Neural cell (in vitro differentiated cells): ENCODE data around the gene DNAH6. TPM values are rescaled to one million over a fixed set of nuclear protein-coding genes. Genes with fewer than 3 reads are reported as not detected.

Experiments
- H2AFZ ChIP-seq: fragments of 200-600, 300-800 bp; sonication (generic), shearing (Covaris generic); 2 replicates; pipeline ENCODE4 v1.6.0; 2014; ENCODE audit warnings: low read depth, mild to moderate bottlenecking, antibody characterized with exemption, low read length, moderate library complexity
- H3F3A ChIP-seq: fragments of 200-600 bp; shearing (Covaris generic); 2 replicates; pipeline ENCODE4 v1.6.1; 2016; ENCODE audit warnings: mild to moderate bottlenecking, moderate library complexity, mixed read lengths, antibody characterized with exemption, low read length; ENCODE audit not compliant: insufficient read depth, poor library complexity, severe bottlenecking
- H3K27ac ChIP-seq: fragments of 200-600, 300-800 bp; sonication (generic), shearing (Covaris generic); 2 replicates; pipeline ENCODE4 v1.5.1; 2014; ENCODE audit warnings: mild to moderate bottlenecking, low read length, moderate library complexity
- H3K27me3 ChIP-seq: fragments of 300-800, 200-600 bp; sonication (generic), shearing (Covaris generic); 2 replicates; pipeline ENCODE4 v1.6.0; 2014; ENCODE audit warnings: mild to moderate bottlenecking, low read depth, low read length, moderate library complexity; ENCODE audit not compliant: insufficient read depth
- H3K36me3 ChIP-seq: fragments of 300-800, 200-600 bp; sonication (generic), shearing (Covaris generic); 2 replicates; pipeline ENCODE4 v1.5.1; 2014; ENCODE audit warnings: mild to moderate bottlenecking, antibody characterized with exemption, low read length, moderate library complexity; ENCODE audit not compliant: insufficient read depth
- H3K4me2 ChIP-seq: fragments of 300-800, 200-600 bp; sonication (generic), shearing (Covaris generic); 2 replicates; pipeline ENCODE4 v1.6.0; 2014; ENCODE audit warnings: mild to moderate bottlenecking, low read length
- H3K4me3 ChIP-seq: fragments of 300-800, 200-600 bp; sonication (generic), shearing (Covaris generic); 2 replicates; pipeline ENCODE4 v1.5.1; 2014; ENCODE audit warnings: mild to moderate bottlenecking, low read length, moderate library complexity
- H3K79me2 ChIP-seq: fragments of 200-600 bp; shearing (Covaris generic); replicated peaks from 2 replicates; pipeline ENCODE4 v1.6.0; 2014; ENCODE audit warnings: mild to moderate bottlenecking, low read length, moderate library complexity; ENCODE audit not compliant: insufficient read depth
- H3K9ac ChIP-seq: fragments of 300-800, 200-600 bp; sonication (generic), shearing (Covaris generic); 2 replicates; pipeline ENCODE4 v1.6.1; 2016; ENCODE audit warnings: mild to moderate bottlenecking, low read length, mixed read lengths
- H3K9me2 ChIP-seq: fragments of 200-600 bp; shearing (Covaris generic); 2 replicates; pipeline ENCODE4 v1.6.1; 2016; ENCODE audit warnings: mild to moderate bottlenecking, low read length, mixed read lengths; ENCODE audit not compliant: insufficient read depth
- H3K9me3 ChIP-seq: fragments of 200-600, 300-800 bp; sonication (generic), shearing (Covaris generic); 2 replicates; pipeline ENCODE4 v1.6.1; 2016; ENCODE audit warnings: mild to moderate bottlenecking, mixed run types, low read length, moderate library complexity, mixed read lengths
- H4K20me1 ChIP-seq: fragments of 200-600 bp; shearing (Covaris generic); 2 replicates; pipeline ENCODE4 v1.6.1; 2016; ENCODE audit warnings: mild to moderate bottlenecking, mixed run types; ENCODE audit not compliant: insufficient read depth
- CTCF ChIP-seq: fragments of 450-650 bp; IDR thresholded peaks from 2 replicates; pipeline ENCODE4 v1.5.1; 2014; ENCODE audit warnings: antibody characterized with exemption, mild to moderate bottlenecking, moderate library complexity; ENCODE audit not compliant: poor library complexity, severe bottlenecking
- EP300 ChIP-seq: fragments of 450-650 bp; conservative IDR thresholded peaks from 2 replicates; pipeline ENCODE4 v1.6.1; 2014; ENCODE audit warnings: antibody characterized with exemption, mild to moderate bottlenecking, moderate library complexity; ENCODE audit not compliant: poor library complexity, severe bottlenecking
- EZH2 ChIP-seq: fragments of 200-600, 300-800 bp; shearing (Covaris generic), sonication (generic); IDR thresholded peaks from 2 replicates; pipeline ENCODE4 v1.6.1; 2014; ENCODE audit warnings: antibody characterized with exemption, low read length, borderline replicate concordance, mild to moderate bottlenecking; ENCODE audit not compliant: insufficient read depth, poor library complexity, severe bottlenecking
- MXI1 ChIP-seq: fragments of 450-650 bp; conservative IDR thresholded peaks from 2 replicates; pipeline ENCODE4 v1.6.1; 2014; ENCODE audit warnings: antibody characterized with exemption, mild to moderate bottlenecking; ENCODE audit not compliant: poor library complexity, severe bottlenecking
- POLR2AphosphoS5 ChIP-seq: IDR thresholded peaks from 2 replicates; pipeline ENCODE4 v1.6.1; 2012
- RAD21 ChIP-seq: fragments of 450-650 bp; conservative IDR thresholded peaks from 2 replicates; pipeline ENCODE4 v1.6.1; 2014; ENCODE audit warnings: antibody characterized with exemption, mild to moderate bottlenecking, moderate library complexity
- REST ChIP-seq: IDR thresholded peaks from 2 replicates; pipeline ENCODE4 v1.6.1; 2012; ENCODE audit warnings: borderline replicate concordance
- SMC3 ChIP-seq: fragments of 450-650 bp; conservative IDR thresholded peaks from 2 replicates; pipeline ENCODE4 v1.6.1; 2014; ENCODE audit warnings: antibody characterized with exemption, mild to moderate bottlenecking, moderate library complexity; ENCODE audit not compliant: poor library complexity
- TAF1 ChIP-seq: IDR thresholded peaks from 2 replicates; pipeline ENCODE4 v1.6.1; 2012; ENCODE audit warnings: low read depth
- polyA plus RNA-seq: library from polyadenylated mRNA; depleted of rRNA; stranded (reverse); fragments of >200 nt; gene quantifications from 2 replicates; pipeline ENCODE4 v1.2.3, GENCODE V29; 2014

The DNAH6 gene
- polyA plus RNA-seq, 1 donor from 2014 or later = 2.1 TPM

- Histone ChIP-seq H3K9me3 (no peaks in the 10 kb centered on the region), H4K20me1 (no peaks in the 10 kb centered on the region), H3K4me3 (no peak overlapping the region)
These were observed 345.2 kb downstream of the DNAH6 start for GRCh38 chr2:84861539-84861938.

GRCh38 chr2:84862006-84862405, 345.7 kb downstream of the DNAH6 start:
- Histone ChIP-seq H3K9me2 (no peaks in the 10 kb centered on the region), H3K36me3 (no peaks in the 10 kb centered on the region), H2AFZ (no peak overlapping the region), H3F3A (no peaks in the 10 kb centered on the region), H3K27me3 (no peaks in the 10 kb centered on the region), H3K4me2 (no peak overlapping the region), H3K9ac (no peak overlapping the region), H4K20me1 (no peaks in the 10 kb centered on the region), H3K4me3 (no peak overlapping the region), H3K79me2 (no peaks in the 10 kb centered on the region), H3K27ac (no peak overlapping the region), H3K9me3 (no peaks in the 10 kb centered on the region)
- TF ChIP-seq POLR2AphosphoS5 (no peak), REST (no peak), MXI1 (no peak), RAD21 (no peak), EP300 (no peak)

More at GRCh38 chr2:84861539-84861938, 345.2 kb downstream of the DNAH6 start:
- no peaks in the 10 kb centered on the region for H3F3A ChIP-seq
- H3K4me2 ChIP-seq = no peak overlapping the region
- H3K27me3 ChIP-seq = no peaks in the 10 kb centered on the region
- H3K9ac ChIP-seq = no peak overlapping the region
- TF ChIP-seq EP300 = no peak
- TF ChIP-seq EZH2 = no peak
- no peak for TF ChIP-seq SMC3
- no peak for TF ChIP-seq TAF1
- no peak overlapping the region for H3K27ac ChIP-seq
- no peaks in the 10 kb centered on the region for H3K79me2 ChIP-seq
- no peak overlapping the region for H2AFZ ChIP-seq
- H3K36me3 ChIP-seq = no peaks in the 10 kb centered on the region
- H3K9me2 ChIP-seq = no peaks in the 10 kb centered on the region

- no peak for TF ChIP-seq EZH2
- peak; percentile 47 for TF ChIP-seq SMC3
- TF ChIP-seq EP300 = no peak
- TF ChIP-seq CTCF = peak; percentile 56
- no peak for TF ChIP-seq MXI1
- TF ChIP-seq POLR2AphosphoS5 = no peak
- peak; percentile 56 for TF ChIP-seq RAD21
- TF ChIP-seq REST = no peak
- TF ChIP-seq TAF1 = no peak
- Histone ChIP-seq H3K36me3 (no peaks in the 10 kb centered on the region), H3K4me3 (no peak overlapping the region), H3K9me3 (no peaks in the 10 kb centered on the region), H4K20me1 (no peaks in the 10 kb centered on the region), H3F3A (no peaks in the 10 kb centered on the region), H3K27me3 (no peaks in the 10 kb centered on the region), H3K27ac (no peak overlapping the region), H3K9me2 (no peaks in the 10 kb centered on the region), H3K9ac (no peak overlapping the region), H3K79me2 (no peaks in the 10 kb centered on the region), H2AFZ (no peak overlapping the region), H3K4me2 (no peak overlapping the region)
These were observed 349.0 kb downstream of the DNAH6 start for GRCh38 chr2:84865181-84865783.
